MCF 10A (cell line): ENCODE data around the gene MYO7B. TPM values are rescaled to one million over a fixed set of nuclear protein-coding genes. Genes with fewer than 3 reads are reported as not detected.

Source experiments
- BruUV-seq: library from RNA; stranded (reverse); fragments of 400-500 nt; replicated peaks from 2 replicates; lab custom pipeline; 2021; lab: Mats Ljungman, UMichigan
- CTCF ChIA-PET: fragments of 300-600 bp; sonication (Branson Sonifier 250); formaldehyde crosslinking; extraction: SDS; loops from one replicate; lab custom pipeline; 2021; ENCODE audit warnings: antibody characterized with exemption, inconsistent platforms; lab: Yijun Ruan, JAX
- POLR2A ChIA-PET: fragments of 300-600, 350-650 bp; sonication (Branson Sonifier 250); formaldehyde crosslinking; extraction: SDS; loops from one replicate; lab custom pipeline; 2020; ENCODE audit warnings: antibody characterized with exemption, inconsistent platforms; lab: Yijun Ruan, JAX
- DNase-seq: peaks from one replicate; pipeline ENCODE4 v3.0.0-alpha.2; 2018; ENCODE audit not compliant: unreplicated experiment
- H3K27ac Mint-ChIP-seq: one replicate; pipeline ENCODE4 v1.8.0; 2022; ENCODE audit warnings: mild to moderate bottlenecking, low read depth, mixed read lengths; ENCODE audit not compliant: unreplicated experiment
- H3K27me3 Mint-ChIP-seq: one replicate; pipeline ENCODE4 v1.8.0; 2022; ENCODE audit warnings: mixed read lengths; ENCODE audit not compliant: insufficient read depth, unreplicated experiment
- H3K36me3 Mint-ChIP-seq: one replicate; pipeline ENCODE4 v1.8.0; 2022; ENCODE audit warnings: mild to moderate bottlenecking, moderate library complexity, mixed read lengths; ENCODE audit not compliant: insufficient read depth, unreplicated experiment
- H3K4me1 Mint-ChIP-seq: one replicate; pipeline ENCODE4 v1.8.0; 2022; ENCODE audit warnings: mixed read lengths; ENCODE audit not compliant: insufficient read depth, unreplicated experiment
- H3K4me3 Mint-ChIP-seq: one replicate; pipeline ENCODE4 v1.8.0; 2022; ENCODE audit warnings: mild to moderate bottlenecking, moderate library complexity, mixed read lengths; ENCODE audit not compliant: unreplicated experiment
- H3K9me3 Mint-ChIP-seq: one replicate; pipeline ENCODE4 v1.8.0; 2022; ENCODE audit warnings: mixed read lengths; ENCODE audit not compliant: unreplicated experiment
- intact Hi-C: fragments of 100-400 bp; cut with micrococcal nuclease; formaldehyde crosslinking; loops from 2 replicates; pipeline ENCODE4 v1.14.1; 2022
- total RNA-seq: library from RNA; stranded (reverse); gene quantifications from 2 replicates; pipeline ENCODE4 v1.2.3, GENCODE V29; 2022
- TF ChIP-seq, protein P1 (sequence below): fragments of 200-600 bp; IDR thresholded peaks from one replicate; pipeline ENCODE4 v1.8.0; 2022; ENCODE audit warnings: antibody characterized with exemption, mild to moderate bottlenecking; ENCODE audit not compliant: unreplicated experiment

The MYO7B gene
- total RNA-seq, 1 experiment from 2014 or later = not detected

DNA sequence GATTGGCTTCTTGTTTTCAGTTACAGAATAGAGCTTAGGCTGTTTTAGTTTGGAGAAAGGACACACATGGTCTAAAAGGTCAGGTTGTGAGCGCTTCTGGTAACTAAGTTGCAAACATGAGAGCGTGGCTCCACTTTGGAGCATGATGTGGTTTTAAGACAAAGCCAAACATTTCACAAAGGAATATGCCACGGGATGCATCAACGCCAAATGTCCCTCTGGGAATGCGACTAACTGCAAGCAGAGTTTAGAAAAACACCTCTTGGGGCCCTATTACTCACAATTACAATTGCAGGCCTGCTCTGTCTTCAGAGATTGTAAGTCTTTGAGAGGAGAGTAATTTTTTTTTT is 25.4 kb downstream of the MYO7B start:
- Mint-ChIP-seq H3K9me3 (no peaks in the 10 kb centered on the region), H3K4me3 (no peak overlapping the region), H3K4me1 (no peaks in the 10 kb centered on the region), H3K27ac (no peak overlapping the region), H3K27me3 (peaks cover 19% of the 10 kb centered on the region), H3K36me3 (no peaks in the 10 kb centered on the region)
- intact Hi-C loops = no loop called here
- TF ChIP-seq, protein P1, sequence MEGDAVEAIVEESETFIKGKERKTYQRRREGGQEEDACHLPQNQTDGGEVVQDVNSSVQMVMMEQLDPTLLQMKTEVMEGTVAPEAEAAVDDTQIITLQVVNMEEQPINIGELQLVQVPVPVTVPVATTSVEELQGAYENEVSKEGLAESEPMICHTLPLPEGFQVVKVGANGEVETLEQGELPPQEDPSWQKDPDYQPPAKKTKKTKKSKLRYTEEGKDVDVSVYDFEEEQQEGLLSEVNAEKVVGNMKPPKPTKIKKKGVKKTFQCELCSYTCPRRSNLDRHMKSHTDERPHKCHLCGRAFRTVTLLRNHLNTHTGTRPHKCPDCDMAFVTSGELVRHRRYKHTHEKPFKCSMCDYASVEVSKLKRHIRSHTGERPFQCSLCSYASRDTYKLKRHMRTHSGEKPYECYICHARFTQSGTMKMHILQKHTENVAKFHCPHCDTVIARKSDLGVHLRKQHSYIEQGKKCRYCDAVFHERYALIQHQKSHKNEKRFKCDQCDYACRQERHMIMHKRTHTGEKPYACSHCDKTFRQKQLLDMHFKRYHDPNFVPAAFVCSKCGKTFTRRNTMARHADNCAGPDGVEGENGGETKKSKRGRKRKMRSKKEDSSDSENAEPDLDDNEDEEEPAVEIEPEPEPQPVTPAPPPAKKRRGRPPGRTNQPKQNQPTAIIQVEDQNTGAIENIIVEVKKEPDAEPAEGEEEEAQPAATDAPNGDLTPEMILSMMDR = no peak
- ChIA-PET CTCF (interaction anchor here (0.7 kb wide), 1 partner anchor 200 kb away, joined by 6 read pairs; no protein-coding TSS in a partner anchor), POLR2A (no interaction called here)
- DNase-seq = no peak
- BruUV-seq = no TSS peak

DNA sequence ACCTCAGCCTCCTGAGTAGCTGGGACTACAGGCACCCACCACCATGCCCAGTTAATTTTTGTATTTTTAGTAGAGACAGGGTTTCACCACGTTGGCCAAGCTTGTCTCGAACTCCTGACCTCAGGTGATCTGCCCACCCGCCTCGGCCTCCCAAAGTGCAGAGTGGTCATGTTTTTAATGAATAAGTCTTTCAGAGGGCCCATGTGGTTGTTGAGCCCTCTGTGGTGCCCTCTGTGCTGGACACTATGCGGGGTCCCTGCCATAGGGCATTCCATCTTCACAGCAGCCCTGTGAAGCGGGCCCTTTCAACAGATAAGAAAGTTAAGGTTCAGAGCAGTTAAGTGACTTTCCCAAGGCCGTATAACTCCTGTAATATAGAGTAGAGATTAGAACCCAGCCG is 25.9 kb downstream of the MYO7B start:
- Mint-ChIP-seq H3K27me3 (peaks cover 14% of the 10 kb centered on the region), H3K9me3 (no peaks in the 10 kb centered on the region), H3K4me3 (no peak overlapping the region), H3K27ac (no peak overlapping the region), H3K36me3 (no peaks in the 10 kb centered on the region), H3K4me1 (no peaks in the 10 kb centered on the region)
- TF ChIP-seq, protein P1 = no peak
- intact Hi-C loops = no loop called here
- CTCF ChIA-PET = no interaction called here
- POLR2A ChIA-PET = no interaction called here
- DNase-seq = no peak
- no TSS peak for BruUV-seq

DNA sequence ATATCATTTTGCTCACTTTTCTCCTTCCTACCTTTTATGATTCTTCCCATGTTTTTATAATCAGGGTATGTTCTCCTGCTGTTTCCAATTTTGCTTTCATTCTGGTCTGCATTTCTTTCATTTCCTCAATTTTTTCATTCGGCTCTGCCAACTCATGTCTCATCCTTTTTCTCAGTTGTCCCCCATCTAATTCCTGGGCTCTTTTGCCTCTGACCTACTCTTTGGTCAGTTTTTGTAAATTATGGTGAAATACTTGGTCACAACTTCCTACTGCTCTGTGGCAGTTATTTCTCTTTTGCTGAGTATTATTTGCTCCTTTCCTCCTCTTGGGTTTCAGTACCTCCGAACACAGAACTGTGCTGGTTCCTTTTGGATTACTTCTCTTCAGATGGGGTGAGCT is 27.5 kb downstream of the MYO7B start:
- H3K4me1 Mint-ChIP-seq = no peaks in the 10 kb centered on the region
- TF ChIP-seq, protein P1 = no peak
- DNase-seq = no peak
- intact Hi-C loops = no loop called here
- H3K27ac Mint-ChIP-seq = no peak overlapping the region
- H3K36me3 Mint-ChIP-seq = no peaks in the 10 kb centered on the region
- H3K27me3 Mint-ChIP-seq = no peaks in the 10 kb centered on the region
- ChIA-PET CTCF (interaction anchor here (0.5 kb wide), 1 partner anchor 13 kb away, joined by 3 read pairs; no protein-coding TSS in a partner anchor), POLR2A (no interaction called here)
- no peaks in the 10 kb centered on the region for H3K9me3 Mint-ChIP-seq
- BruUV-seq = no TSS peak
- no peak overlapping the region for H3K4me3 Mint-ChIP-seq

DNA sequence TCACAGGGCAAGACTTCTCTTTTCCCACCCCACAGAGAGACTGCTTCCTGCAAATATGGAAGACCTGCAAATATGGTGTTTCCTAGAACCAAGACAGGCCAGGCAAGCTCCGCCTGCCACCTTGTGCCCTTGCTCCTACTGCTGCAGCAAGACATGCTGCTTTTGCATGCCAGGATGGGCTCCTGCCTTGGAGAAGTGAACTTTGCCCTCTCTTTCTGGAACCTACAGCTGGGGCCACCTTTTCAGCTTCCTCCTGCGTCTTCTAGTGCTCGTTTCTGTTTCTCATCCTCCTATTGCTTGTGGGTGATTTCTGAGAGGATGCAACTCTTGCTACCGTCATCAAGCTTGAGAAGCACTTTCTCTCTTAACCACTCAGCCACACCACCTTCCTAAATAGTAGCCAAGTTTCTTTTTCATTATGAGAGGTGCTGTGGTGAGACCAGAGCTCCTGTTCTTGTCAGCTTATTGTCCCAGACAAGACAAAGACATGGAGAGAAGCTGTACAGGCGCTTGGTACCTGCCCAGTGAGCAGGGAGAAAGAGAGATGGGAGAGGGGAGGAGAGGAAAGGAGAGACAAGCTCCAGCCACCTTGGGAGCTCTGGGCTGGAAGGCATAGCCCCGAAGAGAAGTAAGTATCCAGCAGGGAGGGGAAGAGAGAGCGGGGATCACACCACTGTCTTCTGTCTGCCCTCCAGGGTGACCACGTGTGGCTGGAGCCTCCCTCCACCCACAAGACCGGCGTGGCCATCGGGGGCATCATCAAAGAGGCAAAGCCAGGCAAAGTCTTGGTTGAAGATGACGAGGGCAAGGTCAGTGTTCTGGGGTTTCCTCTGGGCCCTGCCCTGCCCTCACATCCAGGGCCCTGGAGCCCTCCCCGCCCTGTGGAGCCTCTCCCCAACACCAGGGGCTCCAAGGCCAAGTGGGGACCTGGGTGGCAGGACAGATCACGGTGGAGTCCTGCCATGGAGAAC is 28.3 kb downstream of the MYO7B start:
- TF ChIP-seq, protein P1 = no peak
- no peak for DNase-seq
- H3K27me3 Mint-ChIP-seq = no peaks in the 10 kb centered on the region
- no peaks in the 10 kb centered on the region for H3K4me1 Mint-ChIP-seq
- H3K36me3 Mint-ChIP-seq = no peaks in the 10 kb centered on the region
- POLR2A ChIA-PET = interaction anchor here (0.6 kb wide), 1 partner anchor 270 kb away, joined by 3 read pairs; no protein-coding TSS in a partner anchor
- CTCF ChIA-PET = interaction anchor here (0.5 to 0.7 kb wide), 2 partner anchors 12 to 1506 kb away, joined by 3 read pairs; no protein-coding TSS in a partner anchor
- intact Hi-C loops = no loop called here
- H3K27ac Mint-ChIP-seq = no peak overlapping the region
- BruUV-seq = no TSS peak
- no peaks in the 10 kb centered on the region for H3K9me3 Mint-ChIP-seq
- H3K4me3 Mint-ChIP-seq = no peak overlapping the region
